Measurements from ENCODE around the gene MOCOS.

GRCh38 chr18:36262971-36263370 is 75.7 kb downstream of the MOCOS start:
- TF ChIP-seq CTCF (conservative IDR thresholded peaks at IDR 0.05 in 1 of 2, IDR thresholded peaks at IDR 0.05 in 1 of 2; ENCODE audit: extremely low read depth in 1 of 2, insufficient read depth in 1 of 2, low read depth in 1 of 2, low read length in 2 of 2) (no peak), EZH2 (IDR thresholded peaks at IDR 0.05; ENCODE audit: borderline replicate concordance, low read length) (no peak)

All from mammary epithelial cell (primary cell).